IPS-NIHi7 (cell line): ENCODE results near the gene LACTB.
"Not testable (repeated sequence)": the region's sequence is repeated elsewhere in the genome, so short reads cannot be mapped to it uniquely, and the experiment has no call there.

Experiments
- DNase-seq: peaks from one replicate; pipeline ENCODE4 v3.0.0; 2012; ENCODE audit warnings: mixed read lengths; ENCODE audit errors: extremely low spot score

The LACTB gene

DNA sequence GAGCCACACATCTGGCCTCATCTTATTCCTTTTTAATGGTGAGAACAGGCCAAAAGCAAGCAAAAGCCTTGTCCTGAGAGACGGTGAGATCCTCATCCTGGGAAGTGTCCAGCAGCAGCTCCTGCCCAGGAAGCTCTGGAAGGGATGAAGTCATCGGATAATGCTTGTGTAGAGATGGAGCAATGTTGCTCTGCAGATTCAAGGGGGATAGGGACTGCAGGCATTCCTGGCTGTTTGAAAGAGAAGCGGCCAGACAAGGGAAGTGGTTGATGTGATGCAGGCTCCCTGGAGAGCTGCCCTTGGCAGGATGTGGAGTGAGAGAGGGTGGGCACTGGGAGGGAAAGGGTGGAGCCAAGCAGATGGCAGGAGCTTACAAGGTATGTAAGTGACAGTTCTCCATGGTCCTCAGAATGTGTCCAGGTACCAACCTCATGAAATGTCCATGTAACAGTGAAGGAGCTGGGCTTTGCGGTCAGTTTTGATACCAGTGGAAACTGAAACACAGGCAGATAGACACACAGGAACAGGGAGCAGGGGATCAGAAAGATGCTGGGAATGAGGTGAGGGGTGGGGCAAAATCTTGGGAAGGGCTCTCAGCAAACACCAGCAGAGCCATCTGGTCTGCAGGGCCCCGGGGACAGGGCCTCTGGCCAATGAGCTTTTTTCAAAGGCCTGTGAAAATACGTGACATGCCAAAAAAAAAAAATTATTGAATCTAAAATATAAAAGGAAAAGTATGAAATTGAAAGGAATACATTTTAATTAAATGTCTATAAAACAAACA, 32.2 kb upstream of the LACTB start:
- peak; percentile 55 for DNase-seq

DNA sequence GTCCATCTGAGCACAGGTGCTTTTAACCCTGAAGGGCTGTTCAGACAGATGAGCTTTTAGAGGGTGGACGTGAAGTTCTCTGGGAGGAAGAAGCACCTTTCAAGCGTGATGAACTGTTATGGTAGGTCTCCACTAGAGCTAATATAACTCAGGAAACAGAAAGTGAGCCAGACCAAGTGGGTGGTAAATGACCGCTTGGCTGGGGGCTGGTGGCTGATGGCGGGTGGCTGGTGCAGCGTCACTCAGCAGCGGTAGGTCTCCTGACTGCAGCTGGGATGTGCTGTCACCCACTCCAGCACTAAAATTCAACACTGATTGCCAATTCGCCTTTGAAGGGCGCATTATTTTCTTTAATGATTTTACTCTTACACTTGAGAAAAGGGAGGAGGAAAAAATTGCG, 31.2 kb upstream of the LACTB start:
- no peak for DNase-seq

DNA sequence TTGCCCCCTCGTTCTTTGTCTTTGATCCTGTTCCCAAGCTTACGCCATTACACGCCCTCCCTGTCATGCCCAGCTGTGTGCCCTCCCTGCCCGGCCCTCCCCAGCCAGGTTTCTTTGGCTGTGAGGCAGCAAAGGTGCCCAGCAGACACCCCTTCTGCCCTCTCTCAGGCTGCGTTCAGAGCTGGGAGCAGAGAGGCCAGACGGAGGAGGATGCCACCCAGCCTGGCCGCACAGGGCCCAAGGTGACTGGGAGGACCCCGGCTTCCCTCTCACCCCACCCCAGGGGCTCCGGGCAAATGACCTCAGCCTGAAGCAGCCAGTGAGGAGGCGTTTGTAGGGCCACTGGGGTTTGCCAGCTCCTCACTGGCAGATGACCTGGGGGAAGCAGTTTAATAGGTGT, 30.8 kb upstream of the LACTB start:
- no peak for DNase-seq

DNA sequence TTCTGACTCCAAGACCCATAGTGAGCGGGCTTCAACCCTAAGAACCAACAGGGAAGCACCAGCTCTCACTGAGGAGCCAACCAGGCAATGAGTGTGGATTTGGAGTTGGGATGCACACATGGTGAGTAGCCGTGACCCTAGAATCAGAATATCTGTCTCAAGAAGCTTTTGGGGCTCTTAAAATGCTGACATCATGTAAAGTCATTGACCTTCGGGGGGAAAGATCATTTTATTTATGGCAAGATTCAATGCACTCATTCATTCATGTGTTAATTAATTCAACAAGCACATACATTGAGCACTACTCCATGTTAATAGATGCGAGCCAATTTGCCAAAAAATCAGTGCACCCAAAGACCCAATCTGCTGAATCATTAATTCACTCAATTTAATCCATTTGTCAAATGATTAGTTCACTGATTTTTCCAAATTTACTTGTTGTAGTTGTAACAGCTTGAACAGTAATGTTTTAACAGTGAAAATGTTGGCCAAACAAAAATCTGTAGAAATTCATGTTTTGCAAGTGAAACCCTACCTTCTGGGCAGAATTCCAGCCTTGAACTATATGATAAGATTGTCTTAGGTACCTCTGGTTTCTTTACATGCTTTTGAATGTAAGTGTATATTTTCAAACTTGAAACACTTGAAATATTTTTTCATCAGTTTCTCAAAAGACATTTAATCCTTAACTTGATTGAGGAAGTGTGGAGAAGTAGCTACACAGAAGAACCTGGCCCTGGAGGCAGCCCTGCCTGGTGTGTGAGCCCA, 29.8 kb upstream of the LACTB start:
- DNase-seq, result no peak

DNA sequence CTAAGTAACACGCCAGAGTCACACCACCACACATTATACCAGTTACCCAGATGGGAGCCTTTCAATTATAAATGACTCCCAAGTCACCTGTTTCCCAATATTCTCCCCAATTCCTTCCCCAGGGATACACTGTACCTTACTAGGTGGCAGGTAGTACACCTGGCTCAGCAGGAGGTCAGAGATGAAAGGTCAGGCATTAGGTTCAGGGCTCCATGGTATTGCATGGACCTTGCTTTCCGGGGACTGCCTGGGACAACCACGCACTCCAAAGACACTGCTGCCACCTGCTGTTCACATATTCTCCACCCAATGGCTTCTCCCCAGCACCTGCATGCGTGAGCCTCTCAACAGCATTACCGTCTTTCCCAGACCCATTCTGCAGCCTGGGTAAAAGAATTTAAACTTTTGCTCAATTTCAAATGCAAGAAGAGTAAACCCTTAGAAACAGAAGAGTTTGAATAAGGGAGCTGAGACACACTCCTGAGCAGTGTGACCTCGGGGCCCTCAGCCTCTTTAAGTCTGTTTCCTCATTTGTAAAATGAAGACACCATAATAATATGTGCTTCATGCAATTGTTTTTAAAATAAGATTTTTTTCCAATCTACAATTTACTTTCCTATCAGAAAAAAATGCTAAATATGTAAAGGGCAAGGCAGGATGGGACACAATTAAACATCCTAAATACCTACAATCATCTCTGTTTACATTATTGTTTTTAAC, 28.0 kb upstream of the LACTB start:
- peak; percentile 91 for DNase-seq

DNA sequence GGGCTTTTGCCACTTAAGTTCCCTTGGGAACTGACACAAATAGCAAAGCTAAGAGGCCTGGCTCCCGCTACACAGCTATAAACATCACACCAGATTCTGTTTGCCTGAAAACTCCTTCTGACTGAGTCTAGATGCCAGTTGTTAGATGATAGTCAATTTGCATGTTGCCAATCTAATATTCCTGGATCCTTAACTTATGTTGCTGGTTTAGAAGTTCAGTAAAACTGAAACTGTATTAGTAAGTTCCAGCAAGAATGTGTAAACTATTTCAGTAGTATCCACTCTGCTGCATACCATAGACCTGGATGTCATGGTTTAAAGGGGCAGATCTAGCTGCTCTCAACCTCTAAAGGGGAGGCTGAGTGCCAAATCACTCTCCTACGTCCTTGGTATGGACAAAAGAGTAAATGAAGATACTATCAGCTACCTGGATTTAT, 27.1 kb upstream of the LACTB start:
- no peak for DNase-seq

DNA sequence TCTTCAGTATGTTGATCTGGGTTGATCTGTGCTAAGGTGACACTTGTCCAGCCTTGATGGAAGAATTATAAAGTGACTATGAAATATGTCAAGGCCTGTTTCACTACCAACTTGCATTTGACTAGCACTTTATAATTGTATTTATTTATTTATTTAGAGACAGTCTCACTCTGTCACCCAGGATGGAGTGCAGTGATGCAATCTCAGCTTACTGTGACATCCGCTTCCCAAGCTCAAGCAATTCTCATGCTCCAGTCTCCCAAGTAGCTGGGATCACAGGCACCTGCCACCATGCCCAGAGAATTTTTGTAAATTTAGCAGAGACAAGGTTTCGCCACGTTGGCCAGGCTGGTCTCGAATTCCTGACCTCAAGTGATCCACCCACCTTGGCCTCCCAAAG, 25.5 kb upstream of the LACTB start:
- DNase-seq, result no peak

DNA sequence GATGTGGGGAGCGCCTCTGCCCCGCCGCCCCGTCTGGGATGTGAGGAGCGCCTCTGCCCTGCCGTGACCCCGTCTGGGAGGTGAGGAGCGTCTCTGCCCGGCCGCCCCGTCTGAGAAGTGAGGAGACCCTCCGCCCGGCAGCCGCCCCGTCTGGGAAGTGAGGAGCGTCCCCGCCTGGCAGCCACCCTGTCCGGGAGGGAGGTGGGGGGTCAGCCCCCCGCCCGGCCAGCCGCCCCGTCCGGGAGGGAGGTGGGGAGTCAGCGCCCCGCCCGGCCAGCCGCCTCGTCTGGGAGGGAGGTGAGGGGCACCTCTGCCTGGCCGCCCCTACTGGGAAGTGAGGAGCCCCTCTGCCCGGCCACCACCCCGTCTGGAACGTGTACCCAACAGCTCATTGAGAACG, 22.8 kb upstream of the LACTB start:
- not testable (repeated sequence) for DNase-seq

DNA sequence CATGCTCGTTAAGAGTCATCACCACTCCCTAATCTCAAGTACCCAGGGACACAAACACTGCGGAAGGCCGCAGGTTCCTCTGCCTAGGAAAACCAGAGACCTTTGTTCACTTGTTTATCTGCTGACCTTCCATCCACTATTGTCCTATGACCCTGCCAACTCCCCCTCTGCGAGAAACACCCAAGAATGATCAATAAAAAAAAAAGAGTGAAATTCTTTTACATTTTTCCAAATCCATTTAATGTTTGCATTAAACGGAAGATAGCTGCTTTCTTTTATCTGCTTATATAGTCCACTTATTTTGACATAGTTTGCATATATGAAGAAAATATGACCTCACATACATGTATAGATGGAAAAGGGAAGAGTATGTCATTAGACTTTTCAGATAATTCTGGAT, 22.1 kb upstream of the LACTB start:
- not testable (repeated sequence) for DNase-seq

DNA sequence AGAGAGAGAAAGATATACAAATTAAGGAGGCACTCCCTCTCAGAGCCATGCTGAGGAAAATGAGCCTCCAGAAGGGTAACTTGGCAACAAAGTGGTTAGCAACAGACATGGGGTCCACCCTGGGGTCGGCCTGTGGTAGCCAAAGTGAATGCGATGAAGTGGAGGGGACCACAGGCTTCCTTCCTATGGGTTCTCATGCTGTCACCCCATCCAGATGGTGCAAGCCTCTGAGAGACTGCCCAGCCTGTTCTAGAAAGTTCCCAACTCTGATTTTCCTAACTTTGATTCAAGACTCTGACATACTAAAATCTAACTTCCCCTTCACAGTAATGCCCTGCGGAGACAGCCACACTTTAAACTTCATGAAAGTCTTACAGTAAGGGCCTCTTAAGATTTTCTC, 18.2 kb upstream of the LACTB start:
- DNase-seq, result no peak

DNA sequence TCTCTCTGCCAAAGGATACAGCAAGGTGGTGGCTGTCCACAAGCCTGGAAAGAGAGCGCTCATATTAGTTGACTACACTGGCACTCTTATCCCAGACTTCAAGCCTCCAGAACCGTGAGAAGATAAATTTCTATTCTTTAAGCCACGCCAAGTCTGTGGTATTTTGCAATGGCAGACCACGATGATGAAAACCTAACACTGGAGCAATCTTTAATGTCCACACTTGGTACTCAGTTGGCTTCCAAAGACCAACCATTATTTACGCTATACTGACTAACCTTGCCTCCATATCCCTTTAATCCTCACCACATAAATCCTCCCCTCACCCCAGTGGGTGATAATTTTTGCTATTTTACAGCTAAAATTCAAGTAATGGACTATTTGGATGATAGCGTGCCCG, 16.9 kb upstream of the LACTB start:
- no peak for DNase-seq

DNA sequence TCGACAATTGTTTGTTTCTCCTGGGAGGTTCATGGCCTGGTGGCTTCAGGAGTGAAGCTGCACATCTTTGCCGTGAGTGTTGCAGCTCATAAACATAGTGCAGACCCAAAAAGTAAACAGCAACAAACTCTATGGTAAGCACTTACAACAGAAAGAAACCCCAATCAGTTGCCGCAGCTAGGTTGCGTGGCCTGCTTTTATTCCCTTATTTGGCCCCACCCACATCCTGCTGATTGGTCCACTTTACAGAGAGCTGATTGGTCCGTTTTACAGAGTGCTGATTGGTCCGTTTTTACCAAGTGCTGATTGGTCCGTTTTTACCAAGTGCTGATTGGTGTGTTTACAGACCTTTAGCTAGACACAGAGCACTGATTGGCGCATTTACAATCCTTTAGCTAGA, 16.3 kb upstream of the LACTB start:
- not testable (repeated sequence) for DNase-seq

DNA sequence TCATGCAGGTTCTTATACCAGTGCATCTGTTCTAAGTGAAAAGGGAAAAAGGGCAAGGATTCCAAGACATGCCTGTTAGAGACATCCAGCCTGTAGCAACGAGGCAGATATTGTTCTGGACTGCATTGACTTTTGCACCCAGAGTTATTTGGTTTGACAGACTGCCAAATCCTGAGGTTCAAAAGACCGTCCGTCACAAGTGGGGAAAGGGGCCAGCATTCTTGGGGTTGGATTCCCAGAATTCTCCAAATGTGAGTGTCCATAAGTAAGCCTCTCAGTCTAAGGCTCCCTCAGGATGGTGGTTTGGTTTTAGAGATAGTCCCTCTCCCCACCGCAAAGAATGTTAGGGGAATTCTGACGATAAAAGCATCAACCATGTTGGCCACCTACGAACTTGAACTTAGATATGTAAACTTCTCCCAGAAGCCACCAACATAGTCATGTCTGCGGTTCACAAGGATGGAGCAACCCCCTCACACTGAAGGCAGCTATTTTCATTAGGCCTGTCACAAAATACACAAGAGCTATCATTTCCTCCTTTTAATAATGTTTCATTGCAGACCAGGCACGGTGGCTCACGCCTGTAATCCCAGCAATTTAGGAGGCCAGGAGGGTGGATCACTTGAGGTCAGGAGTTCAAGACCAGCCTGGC, 13.6 kb upstream of the LACTB start:
- DNase-seq, result no peak

DNA sequence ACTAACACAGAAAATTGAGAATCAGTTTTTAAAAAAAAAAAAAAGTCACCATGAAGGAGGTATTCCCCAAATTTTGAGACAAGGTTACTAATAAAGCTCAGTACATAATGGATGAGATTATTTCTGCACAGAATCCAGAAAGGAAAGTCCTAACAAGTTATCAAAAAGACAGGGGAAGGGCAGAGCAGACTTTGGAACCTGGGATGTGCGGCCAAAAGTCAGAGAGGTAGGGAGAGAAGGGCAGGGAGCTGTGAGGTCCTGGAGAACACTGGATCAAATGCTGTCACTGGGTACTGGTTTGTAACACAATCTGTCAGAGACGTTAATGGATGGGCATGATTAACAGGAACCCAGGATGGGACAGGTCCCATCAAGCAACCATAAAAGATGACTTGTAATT, 12.2 kb upstream of the LACTB start:
- no peak for DNase-seq

DNA sequence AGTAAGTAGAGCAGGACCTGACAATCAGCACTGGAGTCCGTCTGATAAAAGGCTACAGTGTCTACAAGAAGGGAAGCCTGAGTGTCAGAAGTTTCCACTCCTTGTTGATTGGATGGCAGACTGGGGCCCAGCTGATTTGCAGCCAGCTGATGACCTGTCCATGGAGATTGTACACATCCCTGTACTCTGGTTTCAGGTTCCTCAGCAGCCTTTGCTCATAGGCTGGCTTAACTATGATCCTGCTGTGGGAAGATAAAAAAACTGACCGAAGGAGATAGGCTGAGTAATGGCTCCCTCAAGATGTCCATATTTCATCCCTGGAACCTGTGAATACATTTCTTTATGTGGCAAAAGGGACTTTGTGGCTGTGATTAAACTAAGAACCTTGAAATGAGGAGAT, 11.7 kb upstream of the LACTB start:
- no peak for DNase-seq

DNA sequence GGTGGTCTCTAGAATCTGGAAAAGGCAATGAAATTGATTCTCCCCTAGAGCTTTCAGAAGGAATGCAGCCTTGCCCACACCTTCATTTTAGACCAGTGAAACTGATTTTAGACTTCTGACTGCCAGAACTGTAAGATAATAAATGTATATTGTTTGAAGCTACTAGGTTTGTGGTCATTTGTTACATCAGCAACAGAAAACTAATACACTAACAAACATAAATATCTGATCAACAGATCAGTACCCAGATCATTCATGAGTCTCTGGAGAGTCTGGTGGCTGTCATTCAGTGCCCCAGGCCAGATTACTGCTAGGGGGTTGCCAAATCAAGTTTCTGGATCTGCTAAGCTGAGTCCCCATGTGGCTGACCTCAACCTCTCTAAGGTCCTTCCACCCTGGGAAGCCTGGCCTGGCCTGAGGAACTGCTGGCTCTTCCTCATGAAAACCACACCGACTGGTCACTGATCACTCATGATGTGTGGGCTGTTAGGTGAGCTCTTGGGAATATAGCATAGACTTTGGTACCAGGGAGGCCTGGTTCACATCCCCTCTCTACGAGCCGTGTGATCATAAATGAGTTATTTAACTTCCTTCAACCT, 11.1 kb upstream of the LACTB start:
- no peak for DNase-seq

DNA sequence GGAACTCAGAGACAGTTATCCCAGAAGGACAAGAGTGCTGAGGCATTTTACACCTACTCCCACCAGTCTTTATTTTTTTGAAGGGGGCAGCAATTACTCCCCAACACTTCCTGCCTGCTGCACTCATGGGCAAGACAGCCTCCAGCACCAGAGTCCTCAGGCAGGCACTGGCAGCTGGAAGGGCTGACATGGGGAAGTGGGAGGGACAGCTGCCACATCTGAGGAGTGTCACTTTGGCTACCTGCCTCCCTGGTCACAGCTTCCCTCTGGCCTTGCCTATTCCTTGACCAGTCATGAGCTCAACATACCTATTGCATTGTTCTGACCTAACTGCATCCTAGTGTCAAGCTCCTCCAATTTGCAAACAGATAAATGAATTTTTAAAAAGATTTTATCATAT, 10.2 kb upstream of the LACTB start:
- no peak for DNase-seq

DNA sequence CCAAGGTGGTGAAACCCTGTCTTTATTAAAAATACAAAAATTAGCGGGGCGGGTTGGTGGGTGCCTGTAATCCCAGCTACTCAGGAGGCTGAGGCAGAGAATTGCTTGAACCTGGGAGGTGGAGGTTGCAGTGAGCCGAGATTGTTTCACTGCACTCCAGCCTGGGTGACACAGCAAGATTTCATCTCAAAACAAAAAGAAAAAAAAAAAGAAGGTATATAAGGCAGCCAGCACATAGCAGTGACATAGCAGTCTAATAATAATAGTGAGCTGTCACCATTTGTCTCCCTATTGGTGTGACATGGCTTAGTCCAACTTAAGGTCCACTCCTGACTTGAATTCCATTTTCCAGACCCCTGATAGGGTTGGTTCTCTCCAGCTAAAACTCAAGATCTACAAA, 8.8 kb upstream of the LACTB start:
- no peak for DNase-seq

DNA sequence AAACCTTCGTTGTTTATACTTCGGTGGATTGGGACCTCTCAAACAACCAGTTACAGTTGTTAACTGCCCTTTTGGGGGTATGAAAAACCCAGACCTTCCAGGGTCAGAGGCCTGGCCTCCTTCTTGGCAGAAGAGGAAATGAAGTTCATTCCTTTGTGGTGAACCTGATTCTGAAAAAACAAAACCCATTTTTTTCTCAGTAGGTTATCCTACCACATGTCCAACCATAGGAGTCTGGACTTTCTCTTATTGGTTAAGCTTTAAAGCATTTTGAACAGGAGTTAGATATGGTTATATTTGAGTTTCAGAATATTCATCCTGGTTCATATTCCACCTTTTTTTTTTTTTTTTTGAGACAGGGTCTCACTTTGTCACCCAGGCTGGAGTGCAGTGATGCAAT, 7.2 kb upstream of the LACTB start:
- DNase-seq, result no peak

DNA sequence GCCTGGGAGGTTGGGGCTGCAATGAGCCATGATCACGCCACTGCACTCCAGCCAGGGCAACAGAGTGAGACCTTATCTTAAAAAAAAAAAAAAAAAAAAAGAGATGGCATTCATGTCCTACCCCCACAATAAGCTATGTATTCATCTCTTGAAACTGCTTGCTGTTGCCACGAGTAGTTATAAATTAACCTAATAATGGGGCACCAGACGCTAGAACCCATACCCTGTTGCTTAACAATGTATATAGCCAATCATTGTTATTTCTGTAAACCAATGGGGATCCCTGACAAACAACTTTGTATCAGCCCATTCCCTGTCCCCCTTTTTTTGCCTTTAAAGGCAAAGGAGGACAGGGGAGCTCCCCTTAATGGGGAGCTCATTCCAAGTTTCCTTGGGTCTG, 2.8 kb upstream of the LACTB start:
- DNase-seq, result no peak

DNA sequence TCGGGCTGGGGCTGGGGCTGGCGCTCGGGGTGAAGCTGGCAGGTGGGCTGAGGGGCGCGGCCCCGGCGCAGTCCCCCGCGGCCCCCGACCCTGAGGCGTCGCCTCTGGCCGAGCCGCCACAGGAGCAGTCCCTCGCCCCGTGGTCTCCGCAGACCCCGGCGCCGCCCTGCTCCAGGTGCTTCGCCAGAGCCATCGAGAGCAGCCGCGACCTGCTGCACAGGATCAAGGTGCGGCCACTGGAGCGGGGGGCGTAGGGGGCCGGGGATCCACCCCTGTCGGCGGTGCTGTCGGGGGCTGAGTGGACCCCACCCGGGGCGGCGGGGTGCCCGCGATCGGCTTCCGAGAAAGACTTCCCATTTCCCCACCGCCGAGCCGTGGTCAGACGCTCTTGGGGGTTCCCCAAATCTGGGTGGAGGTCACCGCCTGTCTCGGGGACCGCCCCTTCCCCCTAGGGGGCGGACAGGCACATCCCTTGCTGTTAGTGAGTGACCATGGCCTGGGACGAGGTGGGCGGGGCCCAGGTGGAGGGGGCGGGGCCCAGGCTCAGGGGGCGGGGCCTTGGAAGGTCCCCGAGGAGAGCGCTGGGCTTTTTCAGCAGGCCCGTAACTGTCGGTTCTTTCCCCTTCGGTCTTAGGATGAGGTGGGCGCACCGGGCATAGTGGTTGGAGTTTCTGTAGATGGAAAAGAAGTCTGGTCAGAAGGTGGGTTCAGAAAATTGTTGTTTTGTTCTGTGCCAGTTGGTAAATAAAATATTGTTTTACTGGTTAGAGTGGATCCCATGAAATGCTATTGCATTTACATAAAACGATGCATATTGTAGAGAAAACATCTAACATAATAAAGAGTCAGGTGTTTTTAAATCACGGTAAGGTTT, 578 bp downstream of the LACTB start:
- DNase-seq, result peak; percentile 95
